WERI-Rb-1 (cell line): ENCODE measurements around the gene ZNF793.

Experiments used
- DNase-seq: peaks from one replicate; pipeline ENCODE4 v3.0.0-alpha.2; 2020
- H3K27ac ChIP-seq: fragments of 250-450 bp; sonication (Bioruptor Pico); 2 replicates; pipeline ENCODE4 v1.5.1; 2020; ENCODE audit warnings: mild to moderate bottlenecking, moderate library complexity
- H3K27me3 ChIP-seq: fragments of 250-450 bp; sonication (Bioruptor Pico); 2 replicates; pipeline ENCODE4 v1.5.1; 2021; ENCODE audit warnings: mild to moderate bottlenecking, low read depth, moderate library complexity; ENCODE audit not compliant: insufficient read depth, severe bottlenecking
- H3K36me3 ChIP-seq: fragments of 250-450 bp; sonication (Bioruptor Pico); 2 replicates; pipeline ENCODE4 v1.5.1; 2020; ENCODE audit warnings: mild to moderate bottlenecking, moderate library complexity
- H3K4me3 ChIP-seq: 2 replicates; pipeline ENCODE4 v1.5.1; 2011; ENCODE audit warnings: low read depth, mild to moderate bottlenecking, control low read depth, low read length
- H3K9me3 ChIP-seq: fragments of 250-450 bp; sonication (Bioruptor Pico); 2 replicates; pipeline ENCODE4 v1.5.1; 2021; ENCODE audit warnings: mild to moderate bottlenecking, moderate library complexity; ENCODE audit not compliant: severe bottlenecking
- CTCF ChIP-seq: IDR thresholded peaks from 2 replicates; pipeline ENCODE4 v1.5.1; 2011; ENCODE audit warnings: low read depth, mild to moderate bottlenecking, control low read depth, inconsistent platforms, low read length

The ZNF793 gene

DNA sequence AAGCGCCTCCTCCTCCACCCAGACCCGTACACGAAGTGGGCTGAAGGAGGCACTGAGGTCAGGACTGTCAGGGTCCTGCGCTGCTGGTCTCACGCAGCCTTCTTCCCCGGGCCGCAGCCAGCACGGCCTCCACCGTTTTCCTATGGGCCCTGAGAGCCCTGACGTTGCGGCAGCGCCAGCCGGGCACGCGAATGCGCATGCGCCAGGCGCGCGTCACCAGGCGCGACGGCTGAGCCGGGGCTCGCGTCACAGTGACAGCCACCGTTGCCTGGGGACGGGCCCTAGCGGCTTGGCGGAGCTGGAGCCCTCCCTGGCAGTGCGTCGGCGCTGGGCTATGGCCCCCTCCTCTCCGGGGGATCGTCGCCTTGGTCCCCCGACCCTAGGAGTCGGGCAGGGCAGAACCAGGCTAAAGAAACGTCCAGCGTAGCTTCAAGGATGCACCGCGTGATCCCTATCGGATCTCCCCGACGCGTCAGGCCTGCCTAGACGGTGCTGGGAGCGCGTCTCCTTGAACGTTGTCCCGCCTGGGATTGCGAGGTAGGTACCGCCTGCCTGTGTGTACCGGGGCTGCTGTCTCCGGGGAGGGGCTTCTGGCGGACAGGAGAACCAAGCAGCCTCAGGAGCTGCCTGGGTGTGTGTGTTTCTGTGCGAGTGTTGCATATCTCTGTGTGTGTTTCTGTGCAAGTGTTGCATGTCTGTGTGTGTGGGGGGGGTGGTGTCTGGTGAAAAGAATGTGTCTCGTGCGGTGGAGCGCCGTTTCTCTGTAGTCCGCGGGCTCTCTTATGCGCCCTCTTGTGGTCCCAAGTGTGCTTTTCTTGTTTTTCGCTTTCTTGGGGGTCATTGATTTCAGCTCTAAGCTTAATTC, 44.6 kb downstream of the ZNF793 start:
- Histone ChIP-seq H3K27ac (peak overlapping the region; percentile 90), H3K9me3 (peaks cover 40% of the 10 kb centered on the region)
- TF ChIP-seq CTCF = peak; percentile 72

DNA sequence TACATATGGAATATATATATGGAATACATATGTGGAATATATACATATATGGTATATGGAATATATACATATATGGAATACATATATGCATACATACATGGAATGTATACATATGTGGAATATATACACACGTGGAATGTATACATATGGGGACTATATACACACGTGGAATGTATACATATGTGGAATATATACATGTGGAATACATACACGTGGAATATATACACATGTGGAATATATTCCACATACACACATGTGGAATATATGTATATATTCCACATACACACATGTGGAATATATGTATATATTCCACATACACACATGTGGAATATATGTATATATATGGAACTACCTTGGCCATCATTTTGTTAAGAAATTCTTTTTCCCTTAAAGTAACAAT, 56.8 kb downstream of the ZNF793 start:
- Histone ChIP-seq H3K27ac (no peak overlapping the region), H3K36me3 (peaks cover 38% of the 10 kb centered on the region), H3K27me3 (no peaks in the 10 kb centered on the region), H3K9me3 (peaks cover 38% of the 10 kb centered on the region), H3K4me3 (no peak overlapping the region)
- TF ChIP-seq CTCF = no peak
- no peak for DNase-seq

More for the DNA sequence above, 44.6 kb downstream of the ZNF793 start:
- H3K27me3 ChIP-seq = no peaks in the 10 kb centered on the region
- H3K4me3 ChIP-seq = peak overlapping the region; percentile 96
- DNase-seq = peak; percentile 88
- peaks cover 34% of the 10 kb centered on the region for H3K36me3 ChIP-seq

GRCh38 chr19:37564624-37565369, 58.1 kb downstream of the ZNF793 start:
- H3K4me3 ChIP-seq = no peak overlapping the region
- H3K27me3 ChIP-seq = no peaks in the 10 kb centered on the region
- H3K27ac ChIP-seq = no peak overlapping the region
- peaks cover 37% of the 10 kb centered on the region for H3K9me3 ChIP-seq
- DNase-seq = no peak
- TF ChIP-seq CTCF = no peak
- H3K36me3 ChIP-seq = peaks cover 43% of the 10 kb centered on the region

DNA sequence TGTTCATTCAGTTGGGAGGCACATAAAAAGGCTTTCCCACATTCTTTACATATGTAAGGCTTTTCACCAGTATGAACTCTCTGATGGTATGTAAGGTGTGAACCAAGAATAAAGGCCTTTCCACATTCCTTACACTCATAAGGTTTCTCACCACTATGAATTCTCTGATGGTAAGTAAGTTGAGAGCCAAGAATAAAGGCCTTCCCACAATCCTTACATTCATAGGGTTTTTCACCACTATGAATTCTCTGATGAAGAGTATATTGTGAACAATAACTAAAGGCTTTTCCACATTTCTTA, 58.6 kb downstream of the ZNF793 start:
- Histone ChIP-seq H3K9me3 (peaks cover 37% of the 10 kb centered on the region), H3K4me3 (no peak overlapping the region), H3K27ac (no peak overlapping the region), H3K36me3 (peaks cover 48% of the 10 kb centered on the region), H3K27me3 (no peaks in the 10 kb centered on the region)
- TF ChIP-seq CTCF = no peak
- DNase-seq = no peak

GRCh38 chr19:37572203-37572602, 65.5 kb downstream of the ZNF793 start:
- H3K9me3 ChIP-seq = peaks cover 11% of the 10 kb centered on the region
- no peak for DNase-seq
- no peak for TF ChIP-seq CTCF
- H3K4me3 ChIP-seq = no peak overlapping the region
- no peak overlapping the region for H3K27ac ChIP-seq
- H3K27me3 ChIP-seq = no peaks in the 10 kb centered on the region
- peaks cover 40% of the 10 kb centered on the region for H3K36me3 ChIP-seq
